ENCODE results near the gene UBE2C. TPM values are rescaled to one million over a fixed set of nuclear protein-coding genes. Genes with fewer than 3 reads are reported as not detected.

The UBE2C gene
- total RNA-seq, 1 experiment from 2014 or later = 205 TPM

DNA sequence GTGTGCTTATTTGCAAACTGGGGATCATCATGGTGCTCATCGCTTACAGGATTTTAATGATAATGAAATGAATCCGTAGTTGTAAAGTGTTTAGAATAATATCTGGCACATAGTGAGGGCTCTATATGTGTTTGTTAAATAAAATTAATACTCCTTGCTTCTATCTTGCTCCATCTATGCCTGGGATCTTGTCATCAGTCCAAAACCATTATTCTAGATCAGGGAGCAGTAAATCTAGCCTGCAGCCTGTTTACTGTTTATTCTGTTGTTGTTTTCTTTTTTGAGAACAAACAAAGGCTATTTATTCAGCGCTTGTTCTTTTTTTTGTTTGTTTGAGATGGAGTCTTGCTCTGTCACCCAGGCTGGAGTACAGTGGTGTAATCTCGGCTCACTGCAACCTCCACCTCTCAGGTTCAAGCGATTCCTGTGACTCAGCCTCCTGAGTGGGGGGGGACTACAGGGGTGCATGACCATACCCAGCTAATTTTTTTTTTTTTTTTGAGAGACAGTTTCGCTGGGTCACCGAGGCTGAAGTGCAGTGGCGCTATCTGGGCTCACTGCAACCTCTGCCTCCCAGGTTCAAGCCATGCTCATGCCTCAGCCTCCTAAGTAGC is 36.6 kb downstream of the UBE2C start:
- no peaks in the 10 kb centered on the region for H3K9me3 ChIP-seq (ENCODE audit: control insufficient read depth in 1 of 2, insufficient read depth in 1 of 2, low read depth in 1 of 2, low read length in 2 of 2)
- H3K4me3 ChIP-seq (replicated peaks in 1 of 2; ENCODE audit: low read depth in 1 of 2, low read length in 2 of 2) = no peak overlapping the region
- POLR2A ChIA-PET = no interaction called here
- H3K9me2 ChIP-seq (ENCODE audit: insufficient read depth) = no peaks in the 10 kb centered on the region
- no peaks in the 10 kb centered on the region for H4K20me1 ChIP-seq (ENCODE audit: insufficient read depth)
- H2AFZ ChIP-seq (ENCODE audit: low read depth, low read length, poor library complexity, severe bottlenecking) = no peak overlapping the region
- H3K4me1 ChIP-seq (ENCODE audit: control insufficient read depth in 1 of 2, insufficient read depth in 2 of 2, low read length in 2 of 2) = no peaks in the 10 kb centered on the region
- H3K36me3 ChIP-seq (ENCODE audit: control insufficient read depth in 1 of 2, insufficient read depth in 2 of 2, low read length in 2 of 2) = peaks cover 0 to 2% of the 10 kb centered on the region in 2 experiments; a peak in 2 of 4 replicates
- no peak overlapping the region for H3K27ac ChIP-seq (ENCODE audit: low read depth, low read length)
- BruUV-seq (replicated peaks) = no TSS peak
- DNase-seq (ENCODE audit: low read depth, low spot score) (no peak), ATAC-seq (no peak)
- TF ChIP-seq ZNF274 (IDR thresholded peaks at IDR 0.05; ENCODE audit: low read depth, low read length) = no peak
- TF ChIP-seq, protein P1, sequence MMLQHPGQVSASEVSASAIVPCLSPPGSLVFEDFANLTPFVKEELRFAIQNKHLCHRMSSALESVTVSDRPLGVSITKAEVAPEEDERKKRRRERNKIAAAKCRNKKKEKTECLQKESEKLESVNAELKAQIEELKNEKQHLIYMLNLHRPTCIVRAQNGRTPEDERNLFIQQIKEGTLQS (IDR thresholded peaks at IDR 0.05) = no peak
- TF ChIP-seq POLR2A (IDR thresholded peaks at IDR 0.05; ENCODE audit: borderline replicate concordance, extremely low read depth, insufficient read depth, insufficient read length) = no peak
- no peak for TF ChIP-seq SRF (IDR thresholded peaks at IDR 0.05; ENCODE audit: low read depth)
- TF ChIP-seq, protein P2, sequence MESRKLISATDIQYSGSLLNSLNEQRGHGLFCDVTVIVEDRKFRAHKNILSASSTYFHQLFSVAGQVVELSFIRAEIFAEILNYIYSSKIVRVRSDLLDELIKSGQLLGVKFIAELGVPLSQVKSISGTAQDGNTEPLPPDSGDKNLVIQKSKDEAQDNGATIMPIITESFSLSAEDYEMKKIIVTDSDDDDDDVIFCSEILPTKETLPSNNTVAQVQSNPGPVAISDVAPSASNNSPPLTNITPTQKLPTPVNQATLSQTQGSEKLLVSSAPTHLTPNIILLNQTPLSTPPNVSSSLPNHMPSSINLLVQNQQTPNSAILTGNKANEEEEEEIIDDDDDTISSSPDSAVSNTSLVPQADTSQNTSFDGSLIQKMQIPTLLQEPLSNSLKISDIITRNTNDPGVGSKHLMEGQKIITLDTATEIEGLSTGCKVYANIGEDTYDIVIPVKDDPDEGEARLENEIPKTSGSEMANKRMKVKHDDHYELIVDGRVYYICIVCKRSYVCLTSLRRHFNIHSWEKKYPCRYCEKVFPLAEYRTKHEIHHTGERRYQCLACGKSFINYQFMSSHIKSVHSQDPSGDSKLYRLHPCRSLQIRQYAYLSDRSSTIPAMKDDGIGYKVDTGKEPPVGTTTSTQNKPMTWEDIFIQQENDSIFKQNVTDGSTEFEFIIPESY (IDR thresholded peaks at IDR 0.05; ENCODE audit: extremely low read depth, insufficient replicate concordance, low read length) = no peak
- TF ChIP-seq SIN3A (IDR thresholded peaks at IDR 0.05; ENCODE audit: low read depth) = no peak
- TF ChIP-seq FOSL1 (IDR thresholded peaks at IDR 0.05; ENCODE audit: low read depth) = no peak
- TF ChIP-seq JUND (IDR thresholded peaks at IDR 0.05) = no peak
- TF ChIP-seq, protein P3, sequence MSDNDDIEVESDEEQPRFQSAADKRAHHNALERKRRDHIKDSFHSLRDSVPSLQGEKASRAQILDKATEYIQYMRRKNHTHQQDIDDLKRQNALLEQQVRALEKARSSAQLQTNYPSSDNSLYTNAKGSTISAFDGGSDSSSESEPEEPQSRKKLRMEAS (IDR thresholded peaks at IDR 0.05) = no peak
- H3K4me2 ChIP-seq (ENCODE audit: low read length) = no peak overlapping the region
- no peaks in the 10 kb centered on the region for H3K79me2 ChIP-seq (ENCODE audit: insufficient read depth, low read length)
- H3K9ac ChIP-seq (ENCODE audit: low read length) = no peak overlapping the region
- RAD21 ChIA-PET (ENCODE audit: low non-redundant PET in 1 of 2, low total read pairs in 2 of 2, uncharacterized antibody in 2 of 2, unreplicated experiment in 2 of 2) = no interaction called here
- intact Hi-C loops (cut with micrococcal nuclease) = no loop called here
- CTCF ChIA-PET = no interaction called here
- no peaks in the 10 kb centered on the region for H3K27me3 ChIP-seq (ENCODE audit: insufficient read depth, low read length)

Data from HCT116 (cell line).